Left ventricle myocardium superior (tissue), 1 donor: ENCODE measurements around the gene METTL8. TPM values are rescaled to one million over a fixed set of nuclear protein-coding genes. Genes with fewer than 3 reads are reported as not detected.
A peak's percentile ranks its signal among the peaks of the same experiment; 100 is the strongest.

Source experiments
- ATAC-seq: fragments of 200-7000 bp; cut with Tn5 transposase; one replicate; pipeline ENCODE4 v1.9.1; 2020; ENCODE audit warnings: mild to moderate bottlenecking, moderate library complexity
- DNase-seq: peaks from one replicate; pipeline ENCODE4 v3.0.0-alpha.2; 2020
- intact Hi-C: fragments of 100-400 bp; cut with micrococcal nuclease; formaldehyde crosslinking; loops from one replicate; pipeline ENCODE4 v1.11.0; 2022
- total RNA-seq: library from RNA; stranded (reverse); fragmentation: NEBNext Ultra II Directional; extraction: Animal tissue kit (Norgen Biotek cat#: 25700); gene quantifications from one replicate; pipeline ENCODE4 v1.2.1, GENCODE V29; 2021
- donor health status: DM: no; HTN: yes; CAD: no; lungs with severe emphysema.

METTL8 gene
- total RNA-seq, 1 donor from 2014 or later: 8.2 TPM

DNA sequence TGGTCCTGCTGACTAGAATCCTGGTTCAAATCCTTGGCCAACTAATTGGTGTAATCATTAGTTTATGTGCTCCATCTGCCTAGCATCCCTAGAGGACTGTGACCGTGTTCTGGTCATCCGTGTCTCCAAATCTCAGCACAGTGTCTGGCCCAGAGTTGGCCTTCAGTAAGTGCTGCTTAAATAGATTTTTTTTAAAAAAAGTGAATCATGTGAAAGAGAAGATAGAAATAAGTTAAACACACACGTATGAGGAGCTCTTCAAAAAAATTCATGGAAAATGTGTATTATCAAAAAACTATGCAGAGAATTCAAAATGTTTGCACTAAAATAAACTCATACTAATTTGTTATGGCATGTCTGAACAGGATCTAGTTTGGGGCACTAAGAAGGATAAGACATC lies 143.8 kb downstream of the METTL8 start:
- ATAC-seq (no peak), DNase-seq (no peak)
- intact Hi-C loops: no loop called here

DNA sequence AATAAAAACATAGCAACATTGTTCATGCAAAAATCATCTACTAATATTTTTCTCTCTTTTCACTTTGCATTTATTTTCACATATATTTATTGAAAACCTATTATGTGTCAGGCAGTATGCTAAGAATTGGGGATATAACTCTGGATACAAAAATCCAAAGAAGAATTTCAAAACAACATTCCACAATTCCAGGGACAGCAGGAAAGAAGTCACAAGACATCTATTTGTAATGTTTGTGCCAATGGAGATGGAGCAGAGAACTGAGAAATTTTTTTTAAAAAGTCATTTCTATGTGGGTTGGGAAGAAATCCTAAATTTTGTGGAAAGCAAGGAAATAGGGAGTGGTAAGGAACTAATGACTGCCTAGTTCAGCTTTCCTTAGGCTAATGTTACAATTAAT lies 144.5 kb downstream of the METTL8 start:
- ATAC-seq: no peak
- intact Hi-C loops: no loop called here

DNA sequence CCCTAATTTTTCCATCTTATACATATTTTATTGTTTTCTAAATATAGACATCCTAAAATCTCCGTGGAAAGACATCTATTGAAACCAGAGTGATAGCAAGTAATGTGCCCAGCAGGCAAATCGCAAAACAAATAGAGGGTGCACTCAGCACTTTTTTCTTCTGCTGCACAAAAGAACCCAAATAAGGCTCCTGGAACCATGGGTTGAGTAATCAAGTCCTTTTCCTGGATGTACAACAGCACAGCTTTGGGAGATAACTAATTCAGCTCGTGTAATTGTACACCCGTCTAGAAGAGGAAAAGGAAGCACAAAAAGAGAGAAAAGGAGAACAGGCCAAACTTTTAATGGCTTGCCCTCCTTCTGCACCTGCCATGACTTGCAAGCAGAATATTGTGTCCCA lies 146.2 kb downstream of the METTL8 start:
- DNase-seq: no peak
- ATAC-seq: no peak
- intact Hi-C loops: no loop called here

More for the DNA sequence above, 144.5 kb downstream of the METTL8 start:
- no peak for DNase-seq

DNA sequence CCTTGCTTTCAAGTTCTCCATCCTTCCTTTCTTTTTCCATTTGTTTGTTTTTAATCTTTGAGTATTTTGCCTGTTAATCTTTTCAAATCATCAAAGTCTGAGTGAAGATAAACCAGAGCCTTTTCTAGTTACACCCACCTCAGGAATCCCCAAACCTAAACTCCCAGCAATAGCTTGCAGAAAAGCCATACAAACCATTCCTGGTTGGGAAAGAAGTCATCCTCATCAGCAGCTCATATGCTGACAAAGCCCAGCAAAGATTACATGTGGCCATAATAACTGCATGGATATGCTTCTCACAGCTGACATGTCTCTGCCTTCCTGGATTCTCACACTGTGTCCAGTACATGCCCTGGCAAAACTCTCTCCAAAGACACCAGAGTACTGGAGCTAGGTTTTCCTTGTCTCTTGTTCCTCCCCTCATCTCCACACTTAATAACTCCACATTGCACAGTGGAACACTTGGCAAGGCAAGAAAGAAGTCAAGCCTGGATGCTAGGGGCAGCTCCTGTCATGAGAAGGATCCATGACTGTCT lies 146.7 kb downstream of the METTL8 start:
- ATAC-seq: no peak
- intact Hi-C loops: no loop called here

DNA sequence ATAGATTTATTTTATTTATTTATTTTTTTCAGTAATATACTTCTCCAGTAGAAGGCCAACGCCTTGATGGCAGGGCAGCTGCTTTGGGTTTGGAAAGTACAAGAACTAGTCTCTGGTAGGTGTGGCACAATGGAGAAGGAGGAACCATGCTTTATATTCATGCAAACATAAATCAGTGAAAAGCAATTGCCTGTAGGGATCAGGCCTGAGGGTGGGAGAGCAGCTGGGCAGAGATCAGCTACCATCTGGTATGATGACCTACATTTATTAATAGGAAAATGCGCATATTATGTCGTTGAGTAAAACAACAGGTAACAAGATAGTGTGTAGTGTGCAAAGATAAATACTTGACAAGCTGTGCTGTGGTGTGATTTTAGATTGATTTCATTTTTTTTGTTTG lies 152.7 kb downstream of the METTL8 start:
- ATAC-seq: no peak
- no peak for DNase-seq
- intact Hi-C loops: no loop called here

More for the DNA sequence above, 146.7 kb downstream of the METTL8 start:
- no peak for DNase-seq

DNA sequence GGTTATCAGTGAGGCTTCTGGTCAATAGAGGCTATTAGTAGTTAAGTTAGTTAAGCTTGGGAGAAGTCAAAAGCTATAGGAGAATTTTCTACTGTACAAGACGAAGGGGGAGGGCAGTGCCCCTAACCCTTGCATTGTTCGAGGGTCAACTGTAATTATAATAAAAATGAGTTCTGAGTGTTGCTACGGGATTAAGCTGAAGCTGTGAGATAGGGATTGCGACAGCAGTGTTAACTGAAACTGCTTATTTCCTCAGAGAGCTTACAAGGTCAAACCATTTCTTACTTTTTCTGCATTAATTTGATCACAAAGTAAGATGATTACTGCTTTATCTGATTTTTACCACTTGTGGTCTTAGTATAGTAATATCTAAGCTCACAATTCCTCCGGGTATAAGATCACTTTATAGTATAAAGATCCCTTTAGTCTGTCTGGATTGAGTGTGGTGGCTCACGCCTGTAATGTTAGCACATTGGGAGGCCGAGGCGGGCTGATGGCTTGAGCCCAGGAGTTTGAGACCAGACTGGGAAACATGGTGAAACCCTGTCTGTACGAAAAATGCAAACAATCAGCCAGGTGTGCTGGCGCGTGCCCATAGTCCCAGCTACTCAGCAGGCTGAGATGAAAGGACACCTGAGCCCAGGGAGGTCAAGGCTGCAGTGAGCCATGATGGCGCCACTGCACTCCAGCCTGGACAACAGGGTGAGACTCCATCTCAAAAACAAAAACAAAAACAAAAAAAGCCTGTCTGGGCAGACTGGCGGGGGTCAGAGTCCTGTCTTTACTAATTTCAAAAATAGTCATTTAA lies 153.6 kb downstream of the METTL8 start:
- intact Hi-C loops: no loop called here
- ATAC-seq (no peak), DNase-seq (no peak)

DNA sequence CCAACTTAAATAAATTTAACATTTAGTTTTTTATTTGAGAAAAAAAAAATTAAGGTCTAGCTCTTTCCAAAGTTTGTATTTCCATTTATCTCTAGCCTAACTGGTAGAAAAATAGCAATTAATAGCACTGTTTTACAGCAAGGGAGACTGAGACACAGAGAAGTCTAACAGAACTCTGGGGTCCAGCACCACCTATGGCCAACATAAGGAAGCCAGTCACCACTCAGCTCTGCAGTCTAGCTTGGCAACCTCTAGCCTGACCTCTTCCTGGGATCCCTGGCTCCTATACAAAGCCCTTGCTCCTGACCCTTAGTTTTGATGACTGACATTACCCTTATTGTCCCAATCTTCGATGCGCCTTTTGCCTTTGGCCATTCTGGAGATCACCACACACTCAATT lies 159.0 kb downstream of the METTL8 start:
- intact Hi-C loops: no loop called here
- no peak for DNase-seq
- ATAC-seq: no peak

DNA sequence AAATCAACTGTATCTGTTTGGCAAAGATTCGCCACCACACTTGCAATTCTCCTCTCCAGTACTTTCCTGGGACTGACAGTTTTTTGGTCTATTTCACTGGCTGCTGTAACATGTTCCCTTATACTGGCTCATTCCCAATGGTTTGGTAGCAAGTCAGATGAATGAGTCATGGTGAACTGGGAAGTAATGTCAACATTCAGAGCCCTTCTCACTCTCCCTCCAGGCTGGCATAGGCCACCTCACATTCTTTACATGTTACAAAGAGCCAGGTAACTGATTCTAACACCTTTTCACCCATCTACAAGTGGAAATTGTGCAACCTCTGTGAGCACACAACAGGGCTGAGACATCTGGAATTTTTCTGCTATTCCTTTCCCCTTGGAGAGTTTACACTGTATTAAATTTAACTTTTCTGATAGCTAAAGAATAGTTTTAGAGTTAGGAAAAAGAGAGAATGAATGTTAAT lies 161.8 kb downstream of the METTL8 start:
- peak; percentile 99 for ATAC-seq
- no peak for DNase-seq
- intact Hi-C loops: no loop called here

DNA sequence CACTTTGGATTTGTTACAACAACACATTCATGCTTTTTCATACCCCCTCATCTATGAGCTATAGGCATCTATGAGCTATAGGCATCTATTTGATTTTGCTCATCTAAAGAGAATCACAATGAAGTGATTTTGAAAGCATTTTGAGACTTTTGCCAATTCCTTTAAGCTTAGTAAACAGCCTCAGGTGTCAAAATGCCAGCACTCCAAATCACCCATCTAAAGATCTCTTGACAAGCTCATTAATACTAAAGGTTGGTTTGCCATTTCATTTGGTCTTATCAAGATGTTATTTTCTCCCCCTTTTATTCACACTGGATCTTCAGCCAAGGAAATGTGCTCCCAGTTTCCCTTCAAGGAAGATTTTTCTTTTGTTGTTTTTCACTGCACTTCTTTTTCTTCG lies 162.4 kb downstream of the METTL8 start:
- ATAC-seq (no peak), DNase-seq (no peak)
- intact Hi-C loops: no loop called here

DNA sequence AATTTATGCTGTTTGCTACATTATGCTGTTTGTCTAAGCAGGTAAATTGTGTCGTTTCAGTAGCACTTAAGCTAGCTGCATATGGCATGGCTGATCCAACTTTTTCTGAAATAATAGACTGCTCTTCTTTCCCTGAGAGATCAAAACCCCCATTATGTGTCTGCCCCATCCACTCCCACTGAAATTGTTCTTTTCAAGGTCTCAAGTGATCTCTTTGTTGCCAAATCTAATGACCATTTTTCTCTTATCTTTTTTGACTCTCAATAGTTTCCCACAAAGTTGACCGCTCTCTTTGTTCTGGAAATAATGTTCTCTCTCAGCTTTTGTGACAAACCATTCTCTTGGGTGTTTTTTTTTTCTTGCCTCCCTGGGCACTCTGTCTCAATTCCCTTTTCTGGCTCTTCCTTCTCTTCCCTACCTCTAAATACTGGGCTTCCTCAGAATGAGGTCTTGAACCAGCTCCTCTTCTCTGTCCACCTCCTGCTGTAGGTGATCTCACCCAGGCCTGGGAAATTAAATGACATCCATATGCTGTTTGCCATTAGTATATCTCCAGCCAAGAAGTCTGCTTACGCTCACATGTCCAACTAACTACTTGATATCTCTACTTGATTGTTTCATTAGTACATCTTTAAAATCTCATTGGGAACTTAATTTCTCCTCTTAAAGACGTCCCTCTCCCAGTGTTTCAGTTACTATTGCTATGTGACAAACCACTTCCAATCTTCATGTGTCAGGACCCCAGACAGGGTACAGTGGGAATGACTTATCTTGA lies 165.7 kb downstream of the METTL8 start:
- intact Hi-C loops: no loop called here
- ATAC-seq: no peak
- DNase-seq: no peak

Other genes with a start within 250 kb of the METTL8 start
- 5.8 TPM for gene DCAF17, start 236 bp upstream of the METTL8 start, total RNA-seq
- gene CYBRD1, start 88.5 kb upstream of the METTL8 start, total RNA-seq: 55.0 TPM